Endothelial cell of umbilical vein (primary cell): ENCODE measurements around the gene CDX1. TPM values are rescaled to one million over a fixed set of nuclear protein-coding genes. Genes with fewer than 3 reads are reported as not detected.

ENCODE experiments used
- BruUV-seq: library from RNA; stranded (reverse); fragments of 400-500 nt; replicated peaks from 2 replicates; lab custom pipeline; 2021; lab: Mats Ljungman, UMichigan
- CTCF ChIA-PET: fragments of 300-600, 350-600 bp; sonication (Branson Sonifier 250); formaldehyde crosslinking; loops from one replicate; lab custom pipeline; 2021; ENCODE audit warnings: antibody characterized with exemption, inconsistent platforms; lab: Charles Lee
- POLR2A ChIA-PET: fragments of 300-600, 350-600 bp; sonication (Branson Sonifier 250); formaldehyde crosslinking; loops from one replicate; lab custom pipeline; 2021; ENCODE audit warnings: antibody characterized with exemption, inconsistent platforms; lab: Charles Lee
- DNase-seq: peaks from one replicate; pipeline ENCODE4 v3.0.0-alpha.2; 2011; ENCODE audit warnings: low read depth, low spot score
- FAIRE-seq: peaks from 2 replicates; lab custom pipeline; 2011; peaks lifted over from hg19 to GRCh38; lab: Jason Lieb, UNC
- H2AFZ ChIP-seq: 2 replicates; pipeline ENCODE4 v1.6.0; 2012; ENCODE audit warnings: low read depth, low read length, control low read depth, inconsistent platforms
- H3K27ac ChIP-seq: 2 replicates; pipeline ENCODE4 v1.5.1; 2011; ENCODE audit warnings: low read depth, mild to moderate bottlenecking, control low read depth, low read length, moderate library complexity; ENCODE audit not compliant: insufficient read depth
- H3K27me3 ChIP-seq, 2 experiments: 2 replicates each; pipeline versions ENCODE4 v1.6.0 to v1.6.1; 2011; ENCODE audit warnings: low read length in 2 of 2, mixed read lengths in 1 of 2; ENCODE audit not compliant: control insufficient read depth in 2 of 2, insufficient read depth in 2 of 2
- H3K36me3 ChIP-seq, 2 experiments: 2 replicates in 1 of 2; 3 replicates in 1 of 2; pipeline ENCODE4 v1.5.1; 2011; ENCODE audit warnings: low read length in 2 of 2, mild to moderate bottlenecking in 1 of 2, moderate library complexity in 1 of 2; ENCODE audit not compliant: control insufficient read depth in 2 of 2, insufficient read depth in 2 of 2; ENCODE audit errors: extremely low read depth in 1 of 2
- H3K4me1 ChIP-seq: 3 replicates; pipeline ENCODE4 v1.5.1; 2011; ENCODE audit warnings: mild to moderate bottlenecking, low read length; ENCODE audit not compliant: control insufficient read depth, insufficient read depth; ENCODE audit errors: extremely low read depth
- H3K4me2 ChIP-seq: 2 replicates; pipeline ENCODE4 v1.6.1; 2011; ENCODE audit warnings: low read length, control low read depth, mixed read lengths; ENCODE audit not compliant: insufficient read depth
- H3K4me3 ChIP-seq, 3 experiments: fragments of 200-600 bp in 1 of 3; sonication (generic), shearing (Covaris generic) in 1 of 3; replicated peaks in 1 of 3; 2 replicates each; pipeline ENCODE4 v1.5.1; 2011 to 2016; ENCODE audit warnings: control low read depth in 3 of 3, low read length in 3 of 3, mild to moderate bottlenecking in 2 of 3, inconsistent platforms in 1 of 3, low read depth in 1 of 3, moderate library complexity in 1 of 3; ENCODE audit not compliant: insufficient read depth in 1 of 3
- H3K79me2 ChIP-seq: 2 replicates; pipeline ENCODE4 v1.6.0; 2012; ENCODE audit warnings: low read length, inconsistent platforms; ENCODE audit not compliant: control insufficient read depth, insufficient read depth
- H3K9ac ChIP-seq: replicated peaks from 2 replicates; pipeline ENCODE3; 2011; ENCODE audit warnings: low read length, control low read depth; ENCODE audit not compliant: insufficient read depth; ENCODE audit errors: extremely low read depth
- H3K9me1 ChIP-seq: replicated peaks from 3 replicates; pipeline ENCODE4 v1.6.0; 2011; ENCODE audit warnings: mild to moderate bottlenecking, low read length; ENCODE audit not compliant: control insufficient read depth, insufficient read depth; ENCODE audit errors: extremely low read depth
- H3K9me3 ChIP-seq: replicated peaks from 2 replicates; pipeline ENCODE4 v1.5.1; 2012; ENCODE audit warnings: low read length, inconsistent platforms; ENCODE audit not compliant: control insufficient read depth, insufficient read depth
- H4K20me1 ChIP-seq: replicated peaks from 2 replicates; pipeline ENCODE3; 2011; ENCODE audit warnings: mild to moderate bottlenecking, low read length; ENCODE audit not compliant: control insufficient read depth, insufficient read depth; ENCODE audit errors: extremely low read depth
- FOS ChIP-seq: IDR thresholded peaks from 2 replicates; pipeline ENCODE4 v1.6.1; 2011; ENCODE audit warnings: mild to moderate bottlenecking, low read length, moderate library complexity, borderline replicate concordance; ENCODE audit not compliant: insufficient read depth
- JUN ChIP-seq: IDR thresholded peaks from 2 replicates; pipeline ENCODE4 v1.6.1; 2011; ENCODE audit warnings: borderline replicate concordance, low read depth; ENCODE audit not compliant: insufficient read length, insufficient read depth
- MAX ChIP-seq: IDR thresholded peaks from 2 replicates; pipeline ENCODE4 v1.6.1; 2011; ENCODE audit not compliant: insufficient read depth, insufficient read length
- POLR2AphosphoS5 ChIP-seq: IDR thresholded peaks from 2 replicates; pipeline ENCODE4 v1.6.1; 2012; ENCODE audit warnings: low read depth, mild to moderate bottlenecking, control low read depth, low read length, moderate library complexity; ENCODE audit not compliant: insufficient read depth
- dilution Hi-C: fragments of 300-500 bp; cut with MboI; formaldehyde crosslinking; loops from one replicate; pipeline ENCODE4 v1.15.0; 2019; ENCODE audit warnings: low sequenced_read_pairs; ENCODE audit not compliant: extremely low pct_ligation_motif_present
- intact Hi-C: fragments of 100-400 bp; cut with micrococcal nuclease; formaldehyde crosslinking; loops from one replicate; pipeline ENCODE4 v1.10.0; 2022
- polyA plus RNA-seq, 4 experiments: library from polyadenylated mRNA; depleted of rRNA in 3 of 4; stranded (reverse) in 3 of 4; unstranded in 1 of 4; fragments of >200 nt; gene quantifications; 2 replicates each; pipeline versions ENCODE4 v1.2.1 to v1.2.3, GENCODE V29; 2011 to 2012; ENCODE audit warnings: missing spikeins in 1 of 4
- total RNA-seq: library from RNA; stranded (reverse); gene quantifications from 2 replicates; pipeline ENCODE4 v1.2.3, GENCODE V29; 2021
- TF ChIP-seq, protein P1 (sequence below), 2 donors: IDR thresholded peaks; 1 replicate in 1 of 2; 2 replicates in 1 of 2; pipeline ENCODE4 v1.5.1; 2011; ENCODE audit warnings: low read length in 2 of 2, mild to moderate bottlenecking in 2 of 2, moderate library complexity in 2 of 2, control low read depth in 1 of 2, inconsistent platforms in 1 of 2, low read depth in 1 of 2; ENCODE audit not compliant: insufficient read depth in 1 of 2; ENCODE audit errors: extremely low read depth in 1 of 2

Gene CDX1
- total and polyA plus RNA-seq, 2 donors (not counting 3 experiments of a cell fraction or from before 2014, with no cell fraction given) = not detected

DNA sequence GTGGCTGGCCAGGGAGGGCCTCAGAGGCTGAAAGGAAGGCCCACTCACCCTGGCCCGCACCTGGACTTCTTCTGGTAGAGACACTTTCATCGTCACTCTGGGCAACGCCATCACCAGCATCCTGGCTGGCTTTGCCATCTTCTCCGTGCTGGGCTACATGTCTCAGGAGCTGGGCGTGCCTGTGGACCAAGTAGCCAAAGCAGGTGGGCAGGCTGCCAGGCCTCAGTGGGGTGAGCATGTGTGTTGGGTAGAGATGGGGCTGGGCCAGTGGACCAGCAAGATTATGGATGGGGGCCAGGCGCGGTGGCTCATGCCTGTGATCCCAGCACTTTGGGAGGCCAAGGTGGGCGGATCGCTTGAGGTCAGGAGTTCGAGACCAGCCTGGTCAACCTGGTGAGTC lies 35.9 kb downstream of the CDX1 start:
- FAIRE-seq (no peak), DNase-seq (no peak)
- ChIA-PET POLR2A (no interaction called here), CTCF (no interaction called here)
- H3K9me1 ChIP-seq = no peaks in the 10 kb centered on the region
- no peak overlapping the region for H2AFZ ChIP-seq
- intact Hi-C loops (no loop called here), dilution Hi-C loops (no loop called here)
- no peak overlapping the region for H3K4me2 ChIP-seq
- H3K4me3 ChIP-seq = no peak overlapping the region
- no peaks in the 10 kb centered on the region for H3K4me1 ChIP-seq
- H3K9ac ChIP-seq = no peak overlapping the region
- no TSS peak for BruUV-seq
- peaks cover 3 to 6% of the 10 kb centered on the region in 2 experiments for H3K27me3 ChIP-seq
- no peaks in the 10 kb centered on the region for H3K9me3 ChIP-seq
- no peaks in the 10 kb centered on the region for H3K79me2 ChIP-seq
- TF ChIP-seq JUN (no peak), MAX (no peak), FOS (no peak), POLR2AphosphoS5 (no peak)
- TF ChIP-seq, protein P1, sequence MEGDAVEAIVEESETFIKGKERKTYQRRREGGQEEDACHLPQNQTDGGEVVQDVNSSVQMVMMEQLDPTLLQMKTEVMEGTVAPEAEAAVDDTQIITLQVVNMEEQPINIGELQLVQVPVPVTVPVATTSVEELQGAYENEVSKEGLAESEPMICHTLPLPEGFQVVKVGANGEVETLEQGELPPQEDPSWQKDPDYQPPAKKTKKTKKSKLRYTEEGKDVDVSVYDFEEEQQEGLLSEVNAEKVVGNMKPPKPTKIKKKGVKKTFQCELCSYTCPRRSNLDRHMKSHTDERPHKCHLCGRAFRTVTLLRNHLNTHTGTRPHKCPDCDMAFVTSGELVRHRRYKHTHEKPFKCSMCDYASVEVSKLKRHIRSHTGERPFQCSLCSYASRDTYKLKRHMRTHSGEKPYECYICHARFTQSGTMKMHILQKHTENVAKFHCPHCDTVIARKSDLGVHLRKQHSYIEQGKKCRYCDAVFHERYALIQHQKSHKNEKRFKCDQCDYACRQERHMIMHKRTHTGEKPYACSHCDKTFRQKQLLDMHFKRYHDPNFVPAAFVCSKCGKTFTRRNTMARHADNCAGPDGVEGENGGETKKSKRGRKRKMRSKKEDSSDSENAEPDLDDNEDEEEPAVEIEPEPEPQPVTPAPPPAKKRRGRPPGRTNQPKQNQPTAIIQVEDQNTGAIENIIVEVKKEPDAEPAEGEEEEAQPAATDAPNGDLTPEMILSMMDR (IDR thresholded peaks at IDR 0.05; ENCODE audit: extremely low read depth in 1 of 2, insufficient read depth in 1 of 2, low read depth in 1 of 2, low read length in 2 of 2) = no peak
- no peak overlapping the region for H3K27ac ChIP-seq
- H3K36me3 ChIP-seq = no peaks in the 10 kb centered on the region
- no peaks in the 10 kb centered on the region for H4K20me1 ChIP-seq
